Smooth muscle cell (in vitro differentiated cells): ENCODE data around the gene TTN. TPM values are rescaled to one million over a fixed set of nuclear protein-coding genes. Genes with fewer than 3 reads are reported as not detected.

Experiments used
- DNase-seq: peaks from one replicate; lab custom pipeline; 2025; ENCODE audit not compliant: unreplicated experiment; lab: John Stamatoyannopoulos, UW
- H2AFZ ChIP-seq: fragments of 200-600 bp; sonication (generic); 2 replicates; pipeline ENCODE4 v1.6.0; 2016; ENCODE audit warnings: antibody characterized with exemption, low read depth, mild to moderate bottlenecking
- H3F3A ChIP-seq: fragments of 200-600 bp; sonication (generic); 2 replicates; pipeline ENCODE4 v1.6.0; 2017; ENCODE audit warnings: antibody characterized with exemption, low read depth
- H3K27ac ChIP-seq: fragments of 200-600 bp; sonication (generic); 2 replicates; pipeline ENCODE4 v1.5.1; 2016; ENCODE audit warnings: low read depth, mild to moderate bottlenecking
- H3K27me3 ChIP-seq: fragments of 200-600 bp; sonication (generic); 2 replicates; pipeline ENCODE4 v1.6.1; 2016; ENCODE audit warnings: low read depth, mild to moderate bottlenecking
- H3K36me3 ChIP-seq: fragments of 200-600 bp; sonication (generic); 2 replicates; pipeline ENCODE4 v1.5.1; 2016; ENCODE audit warnings: low read depth
- H3K4me1 ChIP-seq: fragments of 200-600 bp; sonication (generic); 2 replicates; pipeline ENCODE4 v1.5.1; 2016; ENCODE audit warnings: low read depth
- H3K4me2 ChIP-seq: fragments of 200-600 bp; sonication (generic); 2 replicates; pipeline ENCODE4 v1.6.0; 2016; ENCODE audit warnings: mild to moderate bottlenecking
- H3K4me3 ChIP-seq: fragments of 200-600 bp; sonication (generic); 2 replicates; pipeline ENCODE4 v1.5.1; 2016; ENCODE audit warnings: mild to moderate bottlenecking
- H3K79me2 ChIP-seq: fragments of 200-600 bp; sonication (generic); 2 replicates; pipeline ENCODE4 v1.6.0; 2016; ENCODE audit warnings: low read depth, mild to moderate bottlenecking
- H3K9ac ChIP-seq: fragments of 200-600 bp; sonication (generic); 2 replicates; pipeline ENCODE4 v1.6.0; 2016; ENCODE audit warnings: low read depth
- H3K9me3 ChIP-seq: fragments of 200-600 bp; sonication (generic); replicated peaks from 2 replicates; pipeline ENCODE4 v1.5.1; 2016; ENCODE audit warnings: low read depth
- H4K20me1 ChIP-seq: fragments of 200-600 bp; sonication (generic); 2 replicates; pipeline ENCODE4 v1.6.0; 2016; ENCODE audit warnings: low read depth
- CTCF ChIP-seq: fragments of 200-600 bp; sonication (generic); IDR thresholded peaks from 2 replicates; pipeline ENCODE4 v1.5.1; 2017; ENCODE audit warnings: borderline replicate concordance, mild to moderate bottlenecking, antibody characterized with exemption; ENCODE audit not compliant: insufficient read depth, poor library complexity, severe bottlenecking
- WGBS: methylation state at CpG from one replicate; pipeline ENCODE4 v1.1.7; 2016; ENCODE audit warnings: low lambda C conversion rate; 5-methylcytosine and 5-hydroxymethylcytosine counted together
- polyA plus RNA-seq: library from polyadenylated mRNA; unstranded; fragments of >200 nt; fragmentation: Nextera tagmentation; extraction: Ambion mirVana; gene quantifications from 2 replicates; pipeline ENCODE4 v1.2.1, GENCODE V29; 2016
- total RNA-seq: library from RNA; depleted of rRNA; stranded (reverse); fragments of >200 nt; gene quantifications from 2 replicates; pipeline ENCODE4 v1.2.3, GENCODE V29; 2014

Gene TTN
- total and polyA plus RNA-seq, 2 experiments from 2014 or later = 0.25 TPM; not detected in 1

- H3K9ac ChIP-seq = no peak overlapping the region
- TF ChIP-seq CTCF = no peak
- H3K36me3 ChIP-seq = no peaks in the 10 kb centered on the region
- H3K4me1 ChIP-seq = no peaks in the 10 kb centered on the region
- 93% methylated on average over 2 of the region's 2 CpGs for WGBS
- no peaks in the 10 kb centered on the region for H4K20me1 ChIP-seq
- no peak overlapping the region for H3K27ac ChIP-seq
- H3K27me3 ChIP-seq = no peaks in the 10 kb centered on the region
- no peak overlapping the region for H3K4me2 ChIP-seq
- H3K4me3 ChIP-seq = no peak overlapping the region
- no peak for DNase-seq
- H2AFZ ChIP-seq = no peak overlapping the region
- H3K79me2 ChIP-seq = no peaks in the 10 kb centered on the region
- H3K9me3 ChIP-seq = no peaks in the 10 kb centered on the region
- H3F3A ChIP-seq = no peaks in the 10 kb centered on the region
Measured at GRCh38 chr2:178733975-178734374, 73.2 kb downstream of the TTN start.

GRCh38 chr2:178732913-178733312 lies 74.3 kb downstream of the TTN start:
- no peaks in the 10 kb centered on the region for H3K9me3 ChIP-seq
- H3K36me3 ChIP-seq = no peaks in the 10 kb centered on the region
- no peak overlapping the region for H2AFZ ChIP-seq
- H3K4me3 ChIP-seq = no peak overlapping the region
- 92% methylated on average over 3 of the region's 3 CpGs for WGBS
- no peak overlapping the region for H3K27ac ChIP-seq
- TF ChIP-seq CTCF = no peak
- H4K20me1 ChIP-seq = no peaks in the 10 kb centered on the region
- H3K4me2 ChIP-seq = no peak overlapping the region
- H3K27me3 ChIP-seq = no peaks in the 10 kb centered on the region
- no peak overlapping the region for H3K9ac ChIP-seq
- H3F3A ChIP-seq = no peaks in the 10 kb centered on the region
- no peak for DNase-seq
- no peaks in the 10 kb centered on the region for H3K79me2 ChIP-seq
- H3K4me1 ChIP-seq = no peaks in the 10 kb centered on the region

GRCh38 chr2:178731300-178731699 lies 75.9 kb downstream of the TTN start:
- no peaks in the 10 kb centered on the region for H3F3A ChIP-seq
- H3K27ac ChIP-seq = no peak overlapping the region
- H3K9ac ChIP-seq = no peak overlapping the region
- no peaks in the 10 kb centered on the region for H3K4me1 ChIP-seq
- H3K27me3 ChIP-seq = no peaks in the 10 kb centered on the region
- no peaks in the 10 kb centered on the region for H3K79me2 ChIP-seq
- no peaks in the 10 kb centered on the region for H4K20me1 ChIP-seq
- WGBS = 91% methylated on average over 5 of the region's 5 CpGs
- no peak overlapping the region for H3K4me3 ChIP-seq
- no peaks in the 10 kb centered on the region for H3K9me3 ChIP-seq
- DNase-seq = no peak
- no peak overlapping the region for H2AFZ ChIP-seq
- H3K36me3 ChIP-seq = no peaks in the 10 kb centered on the region
- no peak for TF ChIP-seq CTCF
- no peak overlapping the region for H3K4me2 ChIP-seq

- no peaks in the 10 kb centered on the region for H3K27me3 ChIP-seq
- no peaks in the 10 kb centered on the region for H3K79me2 ChIP-seq
- no peaks in the 10 kb centered on the region for H3K4me1 ChIP-seq
- H3K4me3 ChIP-seq = no peak overlapping the region
- H3F3A ChIP-seq = no peaks in the 10 kb centered on the region
- H3K27ac ChIP-seq = no peak overlapping the region
- H3K9ac ChIP-seq = no peak overlapping the region
- H2AFZ ChIP-seq = no peak overlapping the region
- no peak for TF ChIP-seq CTCF
- no peak for DNase-seq
- H4K20me1 ChIP-seq = no peaks in the 10 kb centered on the region
- H3K4me2 ChIP-seq = no peak overlapping the region
- H3K36me3 ChIP-seq = no peaks in the 10 kb centered on the region
- 88% methylated on average over 2 of the region's 2 CpGs for WGBS
- no peaks in the 10 kb centered on the region for H3K9me3 ChIP-seq
Measured at GRCh38 chr2:178730049-178730448, 77.2 kb downstream of the TTN start.
